ENCODE results near the gene SLC29A2. TPM values are rescaled to one million over a fixed set of nuclear protein-coding genes. Genes with fewer than 3 reads are reported as not detected.

Gene SLC29A2, protein sequence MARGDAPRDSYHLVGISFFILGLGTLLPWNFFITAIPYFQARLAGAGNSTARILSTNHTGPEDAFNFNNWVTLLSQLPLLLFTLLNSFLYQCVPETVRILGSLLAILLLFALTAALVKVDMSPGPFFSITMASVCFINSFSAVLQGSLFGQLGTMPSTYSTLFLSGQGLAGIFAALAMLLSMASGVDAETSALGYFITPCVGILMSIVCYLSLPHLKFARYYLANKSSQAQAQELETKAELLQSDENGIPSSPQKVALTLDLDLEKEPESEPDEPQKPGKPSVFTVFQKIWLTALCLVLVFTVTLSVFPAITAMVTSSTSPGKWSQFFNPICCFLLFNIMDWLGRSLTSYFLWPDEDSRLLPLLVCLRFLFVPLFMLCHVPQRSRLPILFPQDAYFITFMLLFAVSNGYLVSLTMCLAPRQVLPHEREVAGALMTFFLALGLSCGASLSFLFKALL
- total RNA-seq (1 to 10 TPM; 1.5 to 3.3 TPM), polyA plus RNA-seq (1 to 10 TPM; 1.2 to 1.6 TPM)

DNA sequence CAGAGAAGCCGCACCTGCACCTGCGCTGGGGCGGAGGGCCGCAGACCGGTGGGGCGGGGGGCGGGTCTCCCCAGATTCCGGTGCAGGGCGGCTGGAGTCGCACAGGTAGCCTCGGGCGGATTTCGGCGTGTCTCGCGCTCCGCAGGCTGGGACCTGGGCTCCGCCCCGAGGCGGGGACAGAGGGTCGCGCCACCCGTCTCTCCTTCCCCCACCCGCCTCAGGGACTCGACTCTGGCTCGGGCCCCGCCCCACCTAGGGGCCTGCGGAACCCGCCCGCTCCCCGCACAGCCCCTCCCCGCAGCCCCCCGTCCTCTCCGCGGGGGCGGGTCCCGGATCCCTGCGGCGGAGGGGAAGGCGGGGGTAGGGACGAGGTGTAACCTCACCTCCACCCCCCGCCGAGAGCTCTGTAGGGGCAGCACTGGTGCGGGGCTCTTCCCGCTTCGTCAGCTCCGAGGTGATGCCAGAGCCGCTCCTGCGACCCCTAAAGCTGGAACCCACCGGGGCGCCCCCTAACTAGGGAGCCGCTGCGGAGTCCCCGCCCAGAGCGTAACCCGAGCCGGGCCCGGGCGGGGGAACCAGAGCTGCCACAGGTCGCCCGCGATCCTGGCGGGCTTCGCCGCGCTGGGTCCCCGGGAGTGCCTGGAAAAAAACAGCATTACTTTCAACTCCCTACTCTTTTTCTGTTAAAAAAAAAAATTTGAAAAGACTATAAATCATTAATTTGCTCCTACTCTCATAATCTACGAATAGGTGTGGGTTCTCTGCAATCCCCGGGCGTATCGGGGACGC, at the start of gene SLC29A2:
Gene SLC29A2 (minus strand): TSS at position 134 of the 789 bp plus-strand sequence. CDS start 169 bp downstream, outside the sequence.
- peaks cover 0 to 2% (median 0%) of the 10 kb centered on the region in 4 donors for H3K27me3 ChIP-seq (ENCODE audit: control insufficient read depth in 4 of 4, insufficient read depth in 4 of 4, low read length in 3 of 4)
- H3K9me3 ChIP-seq (ENCODE audit: control insufficient read depth in 4 of 4, low read length in 3 of 4): no peaks in the 10 kb centered on the region
- H3K9ac ChIP-seq (ENCODE audit: low read depth in 1 of 2, low read length in 2 of 2): no peak within 1 kb of the TSS
- H3K4me3 ChIP-seq (ENCODE audit: low read depth in 1 of 3, low read length in 3 of 3): peak within 1 kb of the TSS; percentile 35 to 77 (median 56)
- WGBS: under 1% methylated on average over 72 of the region's 72 CpGs
- DNase-seq (ENCODE audit: low spot score): peak; percentile 73
- H3K36me3 ChIP-seq (ENCODE audit: control insufficient read depth in 4 of 4, insufficient read depth in 3 of 4, low read depth in 1 of 4, low read length in 3 of 4): no peaks in the 10 kb centered on the region
- peak within 1 kb of the TSS; percentile 19 to 35 for H3K27ac ChIP-seq (ENCODE audit: low read depth in 1 of 2, low read length in 2 of 2)
- TF ChIP-seq FOXA1 (IDR thresholded peaks at IDR 0.05): no peak
- H3K4me1 ChIP-seq (ENCODE audit: control insufficient read depth in 4 of 4, insufficient read depth in 4 of 4, low read length in 3 of 4): peaks cover 0 to 17% (median 8%) of the 10 kb centered on the region in 4 donors

DNA sequence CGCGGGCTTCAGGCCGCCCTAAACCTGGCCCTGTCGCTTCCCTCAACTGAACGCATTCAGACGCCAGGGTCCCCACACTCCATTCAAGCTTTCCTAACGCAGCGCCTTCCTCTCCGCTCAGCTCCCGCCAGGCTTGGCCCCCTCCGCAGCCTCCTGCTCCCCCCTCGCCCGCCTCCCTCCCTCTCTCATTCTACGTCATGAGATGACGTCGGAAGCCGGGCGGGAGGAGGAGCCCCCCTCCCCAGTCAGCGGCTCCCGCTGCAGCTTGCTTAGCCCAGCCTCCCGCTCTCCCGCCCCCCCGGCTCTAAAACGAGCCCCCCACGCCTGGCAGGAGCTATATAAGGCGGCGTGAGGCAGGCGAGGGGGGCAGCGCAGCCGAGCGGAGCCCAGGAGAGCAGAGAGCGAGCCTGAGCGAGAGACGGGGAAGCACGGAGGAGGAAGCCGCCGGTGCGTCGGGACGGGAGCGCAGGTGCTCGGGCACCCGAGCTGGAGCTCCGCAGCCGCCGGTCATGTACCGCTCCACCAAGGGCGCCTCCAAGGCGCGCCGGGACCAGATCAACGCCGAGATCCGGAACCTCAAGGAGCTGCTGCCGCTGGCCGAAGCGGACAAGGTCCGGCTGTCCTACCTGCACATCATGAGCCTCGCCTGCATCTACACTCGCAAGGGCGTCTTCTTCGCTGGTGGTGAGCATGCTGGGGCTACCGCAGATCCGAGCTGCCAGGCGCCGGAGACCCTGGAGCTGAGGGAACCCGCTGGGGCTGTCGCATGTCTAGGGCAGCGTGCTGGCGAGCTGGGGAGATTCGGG, 49.3 kb upstream of the SLC29A2 start, which contains the start of gene NPAS4:
Gene NPAS4 (plus strand): TSS at position 365 of the 806 bp plus-strand sequence. CDS start 145 bp downstream, at position 510.
- DNase-seq (ENCODE audit: low spot score): no peak

More for the DNA sequence above, 49.3 kb upstream of the SLC29A2 start, which contains the start of gene NPAS4:
- H3K9ac ChIP-seq (ENCODE audit: low read depth in 1 of 2, low read length in 2 of 2): no peak within 1 kb of the TSS
- H3K4me3 ChIP-seq (ENCODE audit: low read depth in 1 of 3, low read length in 3 of 3): no peak within 1 kb of the TSS
- H3K9me3 ChIP-seq (ENCODE audit: control insufficient read depth in 4 of 4, low read length in 3 of 4): no peaks in the 10 kb centered on the region
- TF ChIP-seq, protein P1, sequence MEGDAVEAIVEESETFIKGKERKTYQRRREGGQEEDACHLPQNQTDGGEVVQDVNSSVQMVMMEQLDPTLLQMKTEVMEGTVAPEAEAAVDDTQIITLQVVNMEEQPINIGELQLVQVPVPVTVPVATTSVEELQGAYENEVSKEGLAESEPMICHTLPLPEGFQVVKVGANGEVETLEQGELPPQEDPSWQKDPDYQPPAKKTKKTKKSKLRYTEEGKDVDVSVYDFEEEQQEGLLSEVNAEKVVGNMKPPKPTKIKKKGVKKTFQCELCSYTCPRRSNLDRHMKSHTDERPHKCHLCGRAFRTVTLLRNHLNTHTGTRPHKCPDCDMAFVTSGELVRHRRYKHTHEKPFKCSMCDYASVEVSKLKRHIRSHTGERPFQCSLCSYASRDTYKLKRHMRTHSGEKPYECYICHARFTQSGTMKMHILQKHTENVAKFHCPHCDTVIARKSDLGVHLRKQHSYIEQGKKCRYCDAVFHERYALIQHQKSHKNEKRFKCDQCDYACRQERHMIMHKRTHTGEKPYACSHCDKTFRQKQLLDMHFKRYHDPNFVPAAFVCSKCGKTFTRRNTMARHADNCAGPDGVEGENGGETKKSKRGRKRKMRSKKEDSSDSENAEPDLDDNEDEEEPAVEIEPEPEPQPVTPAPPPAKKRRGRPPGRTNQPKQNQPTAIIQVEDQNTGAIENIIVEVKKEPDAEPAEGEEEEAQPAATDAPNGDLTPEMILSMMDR (IDR thresholded peaks at IDR 0.05; ENCODE audit: low read depth, low read length, missing input control): no peak
- TF ChIP-seq, protein P2, sequence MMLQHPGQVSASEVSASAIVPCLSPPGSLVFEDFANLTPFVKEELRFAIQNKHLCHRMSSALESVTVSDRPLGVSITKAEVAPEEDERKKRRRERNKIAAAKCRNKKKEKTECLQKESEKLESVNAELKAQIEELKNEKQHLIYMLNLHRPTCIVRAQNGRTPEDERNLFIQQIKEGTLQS (IDR thresholded peaks at IDR 0.05): no peak
- TF ChIP-seq GABPA (IDR thresholded peaks at IDR 0.05 in 1 of 2, conservative IDR thresholded peaks at IDR 0.05 in 1 of 2) (no peak), FOXA1 (IDR thresholded peaks at IDR 0.05) (no peak), YY1 (IDR thresholded peaks at IDR 0.05) (no peak)
- TF ChIP-seq, protein P3, sequence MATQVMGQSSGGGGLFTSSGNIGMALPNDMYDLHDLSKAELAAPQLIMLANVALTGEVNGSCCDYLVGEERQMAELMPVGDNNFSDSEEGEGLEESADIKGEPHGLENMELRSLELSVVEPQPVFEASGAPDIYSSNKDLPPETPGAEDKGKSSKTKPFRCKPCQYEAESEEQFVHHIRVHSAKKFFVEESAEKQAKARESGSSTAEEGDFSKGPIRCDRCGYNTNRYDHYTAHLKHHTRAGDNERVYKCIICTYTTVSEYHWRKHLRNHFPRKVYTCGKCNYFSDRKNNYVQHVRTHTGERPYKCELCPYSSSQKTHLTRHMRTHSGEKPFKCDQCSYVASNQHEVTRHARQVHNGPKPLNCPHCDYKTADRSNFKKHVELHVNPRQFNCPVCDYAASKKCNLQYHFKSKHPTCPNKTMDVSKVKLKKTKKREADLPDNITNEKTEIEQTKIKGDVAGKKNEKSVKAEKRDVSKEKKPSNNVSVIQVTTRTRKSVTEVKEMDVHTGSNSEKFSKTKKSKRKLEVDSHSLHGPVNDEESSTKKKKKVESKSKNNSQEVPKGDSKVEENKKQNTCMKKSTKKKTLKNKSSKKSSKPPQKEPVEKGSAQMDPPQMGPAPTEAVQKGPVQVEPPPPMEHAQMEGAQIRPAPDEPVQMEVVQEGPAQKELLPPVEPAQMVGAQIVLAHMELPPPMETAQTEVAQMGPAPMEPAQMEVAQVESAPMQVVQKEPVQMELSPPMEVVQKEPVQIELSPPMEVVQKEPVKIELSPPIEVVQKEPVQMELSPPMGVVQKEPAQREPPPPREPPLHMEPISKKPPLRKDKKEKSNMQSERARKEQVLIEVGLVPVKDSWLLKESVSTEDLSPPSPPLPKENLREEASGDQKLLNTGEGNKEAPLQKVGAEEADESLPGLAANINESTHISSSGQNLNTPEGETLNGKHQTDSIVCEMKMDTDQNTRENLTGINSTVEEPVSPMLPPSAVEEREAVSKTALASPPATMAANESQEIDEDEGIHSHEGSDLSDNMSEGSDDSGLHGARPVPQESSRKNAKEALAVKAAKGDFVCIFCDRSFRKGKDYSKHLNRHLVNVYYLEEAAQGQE (IDR thresholded peaks at IDR 0.05): no peak
- no peaks in the 10 kb centered on the region for H3K36me3 ChIP-seq (ENCODE audit: control insufficient read depth in 4 of 4, insufficient read depth in 3 of 4, low read depth in 1 of 4, low read length in 3 of 4)
- WGBS: 9% methylated on average over 71 of the region's 71 CpGs
- H3K4me1 ChIP-seq (ENCODE audit: control insufficient read depth in 4 of 4, insufficient read depth in 4 of 4, low read length in 3 of 4): peaks cover 0 to 6% (median 0%) of the 10 kb centered on the region in 4 donors
- peaks cover 0 to 6% (median 0%) of the 10 kb centered on the region in 4 donors for H3K27me3 ChIP-seq (ENCODE audit: control insufficient read depth in 4 of 4, insufficient read depth in 4 of 4, low read length in 3 of 4)
- H3K27ac ChIP-seq (ENCODE audit: low read depth in 1 of 2, low read length in 2 of 2): no peak within 1 kb of the TSS

Data from liver (tissue), 9 donors.